GM21786 (cell line): ENCODE results near the gene LRP8.
"Not testable (repeated sequence)": the region's sequence is repeated elsewhere in the genome, so short reads cannot be mapped to it uniquely, and the experiment has no call there.

Source experiments
- ATAC-seq: cut with Tn5 transposase; IDR thresholded peaks from one replicate; pipeline ENCODE4 v1.9.1; 2021; ENCODE audit not compliant: unreplicated experiment

Gene LRP8

DNA sequence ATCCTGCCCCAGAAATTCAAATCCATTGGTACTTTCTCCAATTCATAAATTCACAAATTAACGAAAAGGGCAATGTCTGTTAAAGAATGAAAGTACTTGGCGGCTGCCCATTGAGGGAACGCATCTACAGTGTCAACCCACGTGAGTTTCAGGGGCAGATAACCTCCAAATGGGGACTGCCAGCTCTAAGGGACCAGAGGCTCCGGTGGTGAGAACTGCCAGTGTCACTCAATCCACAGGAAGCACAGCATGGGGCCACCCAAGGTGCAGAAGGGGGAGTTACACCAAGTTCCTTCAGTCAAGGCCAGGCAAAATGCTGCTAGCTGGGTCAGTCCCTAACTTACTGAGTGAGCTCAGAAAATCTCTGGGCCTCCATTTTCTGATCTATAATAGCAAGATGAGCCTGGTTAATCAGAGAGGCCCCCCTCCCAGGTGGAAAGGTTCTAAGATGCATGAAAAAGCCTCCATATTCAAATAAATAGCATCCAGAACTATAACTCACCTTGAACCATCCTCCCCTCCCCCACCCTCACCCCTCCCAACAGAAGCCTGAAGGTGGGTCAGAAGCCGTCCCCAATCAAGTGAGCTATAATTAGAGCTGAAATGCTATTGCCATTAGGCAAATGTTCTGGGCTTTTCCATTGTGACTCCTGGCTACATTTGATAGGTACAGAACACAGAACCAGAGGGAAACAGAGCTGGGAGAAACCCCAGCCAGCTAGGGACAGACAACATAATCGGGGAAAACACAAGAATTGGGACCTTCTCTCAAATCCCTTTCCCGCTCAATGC is 41.7 kb downstream of the LRP8 start:
- peak; percentile 61 for ATAC-seq

DNA sequence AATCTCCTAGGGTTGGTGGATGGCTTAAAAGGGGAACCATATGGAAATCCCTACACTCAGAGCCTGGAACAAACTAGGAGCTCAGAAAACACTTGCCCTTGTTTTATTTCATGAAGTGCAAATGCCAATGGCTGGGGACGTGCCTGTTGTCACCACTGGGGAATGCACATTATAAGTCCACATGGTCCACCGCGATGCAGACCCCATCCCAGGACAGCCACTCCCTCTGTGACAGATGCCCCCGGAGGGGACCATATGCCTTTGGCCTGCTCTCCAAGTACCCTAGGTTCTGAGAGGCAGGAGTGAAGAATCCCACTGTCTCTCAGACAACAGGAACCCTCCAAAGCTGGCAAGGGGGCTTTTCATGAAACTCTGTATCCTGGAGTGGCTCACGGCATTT is 42.3 kb downstream of the LRP8 start:
- ATAC-seq = no peak

DNA sequence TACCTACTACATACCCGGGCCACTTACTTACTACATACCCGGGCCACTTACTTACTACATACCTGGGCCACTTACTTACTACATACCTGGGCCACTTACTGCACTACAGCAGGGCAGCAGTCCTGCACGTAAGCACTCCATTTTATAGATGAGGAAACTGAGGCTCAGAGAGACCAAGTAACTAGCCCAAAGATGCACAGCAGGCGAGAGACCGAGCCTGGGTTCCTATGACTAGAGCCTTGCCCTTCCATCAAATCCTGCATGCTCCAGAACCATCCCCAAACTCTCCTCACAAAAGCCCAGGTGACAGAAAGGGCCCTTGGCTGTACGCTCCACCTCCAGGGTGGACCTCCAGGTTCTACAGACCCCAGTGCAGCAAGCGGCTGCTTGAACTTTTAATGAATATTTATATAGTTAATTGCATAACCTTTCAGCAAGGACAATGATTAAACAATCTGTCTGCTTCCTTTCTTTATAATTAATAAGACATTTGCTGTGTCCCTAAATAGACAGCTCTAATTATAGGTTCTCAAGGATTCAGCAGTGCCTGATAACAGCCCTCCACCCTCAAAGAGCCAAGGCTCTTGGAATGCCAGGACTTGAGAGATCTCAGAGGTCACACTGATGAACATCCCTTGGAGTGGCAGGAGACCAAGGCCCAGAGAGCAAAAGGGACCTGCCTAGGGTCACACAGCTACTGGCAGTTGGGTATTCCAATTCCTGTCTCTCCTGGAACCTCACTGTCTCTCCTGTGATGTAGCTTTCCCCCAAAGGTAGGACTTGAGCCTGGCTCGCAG is 43.4 kb downstream of the LRP8 start:
- no peak for ATAC-seq

DNA sequence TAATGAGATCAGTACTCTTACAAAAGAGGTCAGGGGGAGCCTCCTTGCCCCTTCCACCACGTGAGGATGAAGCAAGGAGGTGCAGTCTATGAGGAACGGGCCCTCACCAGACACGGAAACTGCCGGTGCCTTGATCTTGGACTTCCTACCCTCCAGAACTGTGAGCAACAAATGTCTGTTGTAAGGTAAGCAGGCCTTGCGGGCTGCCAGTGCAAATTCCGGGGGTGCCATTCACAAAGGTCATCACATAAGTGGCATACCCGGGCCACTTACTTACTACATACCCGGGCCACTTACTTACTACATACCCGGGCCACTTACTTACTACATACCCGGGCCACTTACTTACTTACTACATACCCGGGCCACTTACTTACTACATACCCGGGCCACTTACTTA is 44.7 kb downstream of the LRP8 start:
- ATAC-seq = not testable (repeated sequence)

DNA sequence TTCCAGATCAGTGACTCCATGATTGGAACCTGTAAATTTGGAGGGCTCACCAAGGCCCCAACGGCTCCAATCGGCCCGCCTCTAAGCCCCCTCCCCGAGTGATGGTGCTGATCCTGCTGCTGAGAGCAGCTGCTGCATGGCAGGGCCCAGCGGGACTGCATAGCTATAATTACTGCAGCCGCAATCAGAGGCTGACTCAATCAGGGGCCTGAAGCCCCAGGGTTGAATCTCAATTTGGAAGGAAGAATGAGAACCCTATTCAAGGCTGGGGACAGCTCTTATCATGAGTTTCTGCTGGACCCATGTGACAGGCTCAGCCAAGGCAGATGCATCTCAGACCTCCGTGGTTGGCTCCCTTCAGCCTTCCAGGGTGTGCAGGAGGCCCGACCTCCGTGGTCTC is 46.7 kb downstream of the LRP8 start:
- ATAC-seq = no peak

DNA sequence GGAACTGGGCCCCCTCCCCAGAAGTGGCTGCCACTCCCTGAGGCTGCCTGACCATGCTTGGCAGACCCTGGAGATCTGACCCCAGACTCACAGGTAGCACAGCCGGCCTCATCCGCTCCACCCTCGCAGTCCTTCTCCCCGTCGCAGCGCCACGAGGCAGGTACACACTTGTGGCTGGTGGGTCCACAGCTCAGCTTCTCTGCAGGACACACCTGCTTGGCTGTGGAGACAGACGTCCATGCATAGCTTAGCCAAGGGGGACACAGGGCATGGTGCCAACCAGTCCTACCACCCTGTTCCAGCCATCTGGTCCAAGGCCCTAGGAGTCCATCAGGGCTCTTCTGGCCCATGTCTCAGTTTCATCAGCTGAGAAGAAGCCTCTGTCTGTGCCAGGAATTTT is 47.4 kb downstream of the LRP8 start:
- no peak for ATAC-seq

DNA sequence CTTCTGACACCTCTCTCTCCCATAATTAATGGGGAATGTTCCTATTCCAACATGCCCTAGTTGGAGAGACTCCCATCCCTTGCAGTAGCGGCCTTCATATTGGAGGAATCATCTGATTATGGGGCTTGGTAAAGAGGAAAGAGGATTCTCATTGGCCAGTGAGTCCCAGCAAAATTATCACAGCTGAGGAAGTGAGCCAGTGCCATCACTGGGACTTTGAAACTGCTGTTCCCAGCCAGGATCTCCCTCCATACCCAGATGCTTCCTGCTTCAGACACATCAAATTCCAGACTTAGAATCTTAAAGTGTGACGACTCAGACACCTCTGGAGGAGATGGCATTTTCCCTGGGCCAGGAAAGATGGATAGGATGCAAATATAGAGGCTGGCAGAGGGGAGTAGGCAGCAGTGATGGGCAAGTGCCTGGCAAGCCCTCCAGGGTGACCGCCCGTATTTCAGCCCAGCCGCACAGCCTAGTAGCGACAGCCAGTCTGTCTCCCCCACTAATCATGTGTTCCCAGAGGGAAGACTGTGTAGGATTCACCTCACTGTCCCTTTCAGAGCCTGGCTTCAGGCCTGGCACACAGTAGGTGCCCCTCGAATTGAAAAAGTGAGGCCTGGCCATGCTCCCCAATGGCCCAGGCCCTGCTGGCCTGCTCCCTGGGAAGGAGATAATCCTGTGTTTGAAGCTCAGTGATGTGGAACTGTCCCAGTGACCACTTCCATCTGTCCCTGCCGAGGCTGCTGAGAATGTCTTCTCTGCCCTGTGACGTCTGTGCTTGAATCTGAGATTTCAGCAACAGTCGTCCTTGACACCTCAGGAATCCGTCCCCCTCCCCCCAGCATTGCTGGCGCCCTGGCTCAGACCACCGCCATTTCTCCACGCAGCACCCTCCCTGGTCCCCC is 48.3 kb downstream of the LRP8 start:
- no peak for ATAC-seq

DNA sequence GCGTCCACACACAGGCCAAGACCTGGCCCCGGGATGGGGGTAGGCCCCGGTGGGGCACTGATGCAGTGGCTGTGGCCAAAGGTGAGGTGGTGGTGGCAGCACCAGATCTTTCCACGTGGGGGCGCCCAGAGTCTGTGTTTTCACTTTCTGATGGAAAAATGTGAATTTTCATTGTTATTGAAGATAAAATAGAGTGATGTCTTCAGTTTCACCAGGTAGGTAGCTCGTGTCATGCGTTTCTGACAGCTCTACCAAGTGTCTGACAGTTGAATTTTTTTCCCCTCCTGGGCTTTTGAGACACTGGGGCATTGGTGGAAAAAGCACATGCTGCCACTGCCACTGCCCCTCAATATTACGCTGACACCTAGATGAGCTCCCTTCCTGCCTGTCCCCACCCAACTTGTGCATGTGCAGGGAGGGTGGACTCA is 49.6 kb downstream of the LRP8 start:
- no peak for ATAC-seq

DNA sequence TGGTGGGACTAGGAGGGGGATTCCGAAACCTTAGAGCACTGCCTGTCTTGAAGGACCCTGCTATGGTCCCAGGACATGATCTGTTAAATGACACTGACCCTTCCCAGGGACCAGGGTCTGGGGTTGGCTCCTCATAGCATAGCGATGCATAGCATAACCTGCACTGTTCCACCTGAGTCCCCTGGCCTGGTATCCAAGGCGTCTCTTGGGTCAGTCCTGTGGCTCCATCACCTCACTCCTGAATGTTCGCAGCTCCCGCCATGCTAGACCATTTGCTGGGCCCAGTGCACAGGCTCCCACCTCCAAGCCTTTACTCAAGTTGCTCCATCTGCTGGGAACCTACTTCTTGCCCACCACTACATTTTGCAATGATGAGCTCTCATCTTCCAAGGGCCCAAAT is 50.5 kb downstream of the LRP8 start:
- no peak for ATAC-seq

DNA sequence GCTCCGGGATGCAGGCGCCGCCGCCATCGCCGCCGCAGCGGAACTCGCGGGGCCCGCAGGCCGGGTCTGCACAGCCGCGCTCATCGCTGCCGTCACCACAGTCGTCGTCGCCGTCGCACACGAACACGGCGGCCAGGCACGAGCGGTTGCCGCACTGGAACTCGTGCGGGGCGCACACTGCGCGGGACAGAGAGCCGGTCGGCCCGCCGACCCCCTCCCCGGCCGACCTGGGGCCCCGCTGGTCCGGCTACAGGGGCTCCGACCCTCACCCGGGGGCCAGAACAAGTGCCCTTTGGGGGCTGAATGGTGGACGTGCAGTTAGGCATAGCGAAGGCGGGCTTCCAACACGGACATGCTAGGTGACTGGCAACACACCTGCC is 51.0 kb downstream of the LRP8 start:
- no peak for ATAC-seq

DNA sequence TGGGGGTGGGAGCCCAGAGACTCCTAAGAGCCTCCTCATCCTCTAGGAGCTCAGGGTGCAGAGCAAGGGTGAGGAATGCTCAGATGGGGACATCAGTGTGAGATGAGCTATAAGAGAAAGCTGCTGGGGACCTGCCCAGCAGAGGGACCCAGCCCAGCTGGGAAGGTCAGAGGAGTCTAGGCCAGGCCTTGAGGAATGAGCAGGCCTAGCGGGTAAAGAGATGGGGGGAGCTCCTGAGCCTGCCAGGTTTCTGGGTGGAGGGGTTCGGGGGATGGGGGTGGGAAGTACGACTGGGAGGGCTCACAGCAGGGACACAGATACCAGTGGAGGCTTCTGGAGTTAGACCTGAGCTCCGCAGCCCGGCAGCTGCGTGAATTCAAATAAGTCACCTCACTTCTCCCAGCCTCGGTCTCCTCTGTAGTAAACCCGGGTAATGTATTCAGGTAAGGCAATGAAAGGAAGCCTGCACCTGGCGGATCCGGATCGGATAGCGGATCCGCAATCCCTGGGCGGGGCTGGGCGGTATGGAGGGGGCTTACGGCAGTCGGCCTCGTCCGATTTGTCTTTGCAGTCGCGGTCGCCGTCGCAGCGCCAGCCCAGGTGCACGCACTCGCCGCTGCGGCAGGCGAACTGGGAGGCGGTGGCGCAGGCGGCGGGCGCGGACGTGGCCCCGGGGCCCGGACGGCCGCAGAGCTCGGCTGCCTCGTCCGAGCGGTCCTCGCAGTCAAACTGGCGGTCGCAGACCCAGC is 51.5 kb downstream of the LRP8 start:
- ATAC-seq = no peak

DNA sequence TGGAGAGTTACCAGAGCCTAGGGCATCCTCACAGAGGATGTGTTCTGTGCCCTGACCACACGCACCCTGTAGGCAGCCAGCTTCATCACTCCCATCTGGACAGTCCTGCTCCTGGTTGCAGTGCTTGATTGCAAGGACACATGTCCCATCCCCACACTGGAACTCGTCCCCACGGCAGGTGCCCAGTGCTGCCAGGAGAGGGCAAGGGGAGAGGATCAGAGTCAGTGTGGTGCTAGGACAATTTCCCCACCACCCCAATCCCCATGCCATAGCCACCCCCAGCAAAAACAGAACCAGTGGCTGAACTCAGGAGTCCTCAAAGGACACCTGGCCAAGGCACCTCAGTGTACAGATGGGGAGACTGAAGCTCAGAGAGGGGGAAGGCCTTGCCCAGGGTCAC is 52.3 kb downstream of the LRP8 start:
- no peak for ATAC-seq

DNA sequence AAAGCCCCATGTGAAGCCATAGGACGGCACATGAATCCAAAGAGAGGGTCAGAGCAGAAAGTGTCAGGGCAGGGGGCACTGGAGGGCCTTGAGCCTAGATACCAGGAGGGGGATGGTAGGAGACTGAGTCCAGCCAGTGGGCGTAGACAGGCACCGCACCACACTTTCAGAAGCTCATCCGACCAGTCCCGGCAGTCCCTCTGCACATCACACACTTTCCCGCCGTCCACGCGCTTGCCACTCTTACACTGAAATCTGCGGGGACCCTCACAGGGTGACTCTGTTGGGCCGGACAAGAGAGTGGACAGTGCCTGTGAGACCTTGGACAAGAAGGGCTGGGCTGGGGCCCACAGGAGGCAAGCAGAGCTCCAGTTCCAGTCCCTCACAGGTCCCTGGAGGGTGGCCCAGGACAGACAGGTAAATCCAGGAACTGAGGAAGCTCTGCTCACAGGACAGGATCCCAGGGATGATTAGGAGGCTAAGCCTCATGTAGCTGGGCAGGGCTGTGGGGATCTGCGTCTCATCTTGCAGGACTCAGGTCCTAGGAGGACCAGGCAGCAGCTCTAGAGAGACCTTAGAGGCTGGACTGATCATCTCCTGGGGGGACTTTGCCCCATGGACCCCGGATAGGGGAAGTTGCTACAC is 53.2 kb downstream of the LRP8 start:
- no peak for ATAC-seq

DNA sequence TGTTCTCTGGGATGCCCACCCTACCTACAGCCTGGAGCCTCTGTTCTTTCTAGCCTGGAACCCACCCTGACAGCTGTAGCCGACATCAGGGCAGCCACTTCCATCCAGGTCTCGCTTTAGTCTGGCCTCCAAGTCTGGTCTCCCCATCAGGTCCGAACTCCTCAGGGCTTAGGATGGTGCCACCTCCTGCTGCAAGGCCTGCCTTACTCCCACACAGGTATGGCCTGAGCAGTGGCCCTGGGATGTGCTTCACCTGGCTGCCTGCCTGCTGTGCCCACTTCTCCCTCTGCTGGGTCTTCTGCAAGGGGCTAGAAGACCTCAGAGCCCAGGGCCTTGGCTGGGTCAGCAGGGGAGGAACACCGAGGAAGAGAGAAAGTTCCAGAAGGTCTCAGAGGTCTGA is 53.8 kb downstream of the LRP8 start:
- no peak for ATAC-seq

DNA sequence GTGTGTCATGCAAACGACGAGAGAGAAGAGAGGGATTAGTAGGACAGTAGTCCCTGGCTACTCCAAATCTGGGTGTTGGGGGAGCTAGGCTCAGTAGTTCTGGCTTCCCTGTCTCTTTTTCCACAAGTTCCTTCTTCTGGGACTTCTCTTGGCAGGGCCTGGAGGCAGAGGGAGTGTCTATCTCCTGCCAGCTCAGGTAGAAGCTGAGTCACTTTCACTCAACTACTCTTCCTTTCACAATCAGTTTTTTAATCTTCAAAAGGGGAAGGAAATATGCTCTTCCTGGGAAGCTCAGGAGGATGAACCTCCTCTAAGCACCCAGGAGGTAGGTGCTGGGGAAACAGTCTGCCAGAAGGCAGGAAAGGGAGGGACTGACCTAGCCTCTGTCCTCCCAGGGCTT is 54.3 kb downstream of the LRP8 start:
- ATAC-seq = no peak

DNA sequence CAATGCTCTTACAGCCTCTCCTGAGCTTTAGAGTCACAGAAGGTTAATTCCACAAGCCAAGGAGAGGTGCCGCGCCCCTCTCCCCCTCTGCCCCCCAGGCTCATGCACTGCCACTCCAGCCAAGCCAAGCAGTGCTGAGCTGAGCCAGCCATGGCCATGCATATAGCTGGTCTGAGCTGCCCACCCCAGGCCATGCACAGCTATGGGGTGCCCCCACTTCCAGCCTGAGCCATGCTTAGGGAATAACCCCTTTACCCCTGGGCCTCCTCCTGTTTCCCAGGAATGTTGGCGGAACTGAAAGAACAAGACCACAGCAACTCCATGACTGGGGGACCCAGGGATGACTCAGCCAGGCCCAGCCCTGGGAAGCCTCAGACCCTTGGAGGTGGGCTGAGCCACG is 55.5 kb downstream of the LRP8 start:
- ATAC-seq = no peak

DNA sequence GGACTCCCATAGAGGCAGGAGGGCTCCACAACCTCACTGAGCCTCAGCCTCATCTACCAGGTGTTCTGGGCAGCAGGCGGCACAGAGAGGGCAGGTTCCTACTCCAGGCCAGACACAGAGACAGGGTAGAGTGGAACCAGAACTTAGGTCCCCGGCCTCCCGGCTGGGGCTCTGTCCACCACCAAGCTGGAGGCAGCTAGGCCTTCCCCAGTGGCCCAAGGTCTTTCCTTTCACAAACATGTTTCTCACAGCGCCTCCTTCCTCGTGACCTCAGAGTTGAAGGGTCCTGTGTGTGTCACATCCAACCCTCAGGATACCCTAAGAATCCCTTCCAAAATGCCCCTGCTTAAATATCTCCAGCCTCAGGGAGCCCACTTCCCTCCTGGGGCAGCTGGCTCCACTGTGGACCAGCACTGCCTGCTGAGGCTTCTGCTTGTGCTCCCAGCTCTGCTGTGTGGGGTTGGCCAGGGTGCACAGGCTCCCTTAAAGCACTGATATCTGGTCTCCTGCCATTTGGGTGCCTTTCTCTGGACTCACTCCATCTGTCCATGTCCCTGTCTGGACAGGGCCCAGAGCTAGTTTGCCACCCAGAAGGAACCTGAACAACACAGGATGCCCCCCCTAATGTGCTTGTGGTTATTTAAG is 56.3 kb downstream of the LRP8 start:
- no peak for ATAC-seq

DNA sequence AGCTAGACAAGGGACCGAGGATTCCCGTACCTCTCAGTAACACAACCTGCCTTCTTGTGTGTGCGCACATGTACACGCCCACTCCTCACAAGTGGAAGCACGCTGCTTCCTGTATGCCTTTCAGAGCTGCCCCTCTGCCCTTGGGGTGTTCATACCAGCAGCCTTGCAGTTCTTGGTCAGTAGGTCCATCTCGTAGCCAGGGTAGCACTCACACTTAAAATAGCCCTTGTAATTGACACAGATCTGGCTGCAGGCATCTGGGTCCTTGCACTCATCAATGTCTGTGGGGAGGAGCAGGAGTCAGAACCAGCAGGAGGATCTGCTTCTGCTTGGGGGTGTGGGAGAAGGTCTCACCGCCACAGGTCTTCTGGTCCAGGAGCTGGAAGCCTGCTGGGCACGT is 57.0 kb downstream of the LRP8 start:
- ATAC-seq = no peak

DNA sequence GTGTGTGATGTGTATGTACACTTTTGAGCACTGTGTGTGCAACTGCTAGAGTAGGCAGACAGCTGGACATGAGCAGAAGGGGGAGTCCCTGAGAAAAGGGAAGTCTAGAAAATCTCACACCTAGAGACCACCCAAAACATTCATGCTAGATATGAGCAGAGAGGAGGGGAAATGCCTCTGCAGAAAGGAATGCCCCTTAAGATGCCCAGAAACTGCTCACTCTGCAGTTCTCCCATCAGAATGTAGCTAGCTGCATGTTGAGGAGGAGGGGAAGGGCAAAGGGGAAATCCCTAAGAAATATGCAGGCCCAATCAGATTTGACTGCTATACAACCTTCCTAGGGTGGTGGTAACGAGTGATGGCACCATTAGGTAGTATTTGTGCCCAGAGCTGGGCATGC is 57.8 kb downstream of the LRP8 start:
- ATAC-seq = peak; percentile 52

DNA sequence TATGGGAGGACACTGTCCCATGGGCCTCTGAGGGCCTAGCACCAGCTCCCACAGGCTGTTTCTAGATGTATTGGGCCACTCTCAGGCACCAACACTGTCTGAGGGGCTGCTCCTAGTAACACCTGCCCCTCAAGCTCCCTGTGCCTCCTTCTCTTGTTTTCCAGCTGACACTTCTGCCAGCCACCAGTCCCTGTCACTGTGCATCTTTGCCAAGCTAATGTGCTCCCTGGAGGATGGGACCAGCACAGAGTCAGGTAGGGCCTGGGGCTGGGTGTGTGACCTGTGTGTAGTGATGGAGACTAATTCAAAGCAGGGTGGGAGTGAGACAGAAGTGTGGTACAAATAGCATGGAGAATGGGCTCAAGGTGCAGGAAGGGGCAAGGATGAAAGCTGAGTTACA is 60.1 kb downstream of the LRP8 start:
- no peak for ATAC-seq
